Stimulated activated CD4-positive, alpha-beta T cell treated with anti-CD3 and anti-CD28 coated beads, Interleukin-2, amount 100 ng/mL, for 4 hours (primary cell): ENCODE data around the gene HCN3.
"Not testable (repeated sequence)": the region's sequence is repeated elsewhere in the genome, so short reads cannot be mapped to it uniquely, and the experiment has no call there.

Experiments used
- DNase-seq: peaks from one replicate; pipeline ENCODE4 v3.0.0-alpha.2; 2020; ENCODE audit warnings: low read depth

HCN3 gene

GRCh38 chr1:155284476-155284875 lies 7.2 kb downstream of the HCN3 start:
- no peak for DNase-seq

- DNase-seq, result no peak
These were observed 7.8 kb downstream of the HCN3 start for GRCh38 chr1:155285063-155285462.

- DNase-seq, result no peak
These were observed 8.4 kb downstream of the HCN3 start for GRCh38 chr1:155285631-155286044.

- no peak for DNase-seq
These were observed 9.3 kb downstream of the HCN3 start for GRCh38 chr1:155286544-155286943.

- DNase-seq, result no peak
These were observed 10.8 kb downstream of the HCN3 start for GRCh38 chr1:155287987-155288543.

GRCh38 chr1:155291006-155291405 lies 13.7 kb downstream of the HCN3 start:
- not testable (repeated sequence) for DNase-seq

GRCh38 chr1:155293086-155293749 lies 16.0 kb downstream of the HCN3 start:
- DNase-seq, result no peak

- DNase-seq, result no peak
These were observed 17.4 kb downstream of the HCN3 start for GRCh38 chr1:155294520-155295182.

GRCh38 chr1:155295183-155295941 lies 18.1 kb downstream of the HCN3 start:
- no peak for DNase-seq

GRCh38 chr1:155295942-155296267 lies 18.6 kb downstream of the HCN3 start:
- no peak for DNase-seq

- DNase-seq, result no peak
These were observed 19.4 kb downstream of the HCN3 start for GRCh38 chr1:155296661-155297060.

- no peak for DNase-seq
These were observed 20.1 kb downstream of the HCN3 start for GRCh38 chr1:155297384-155297783.

- no peak for DNase-seq
These were observed 22.8 kb downstream of the HCN3 start for GRCh38 chr1:155300024-155300423.

GRCh38 chr1:155300553-155301329 lies 23.5 kb downstream of the HCN3 start:
- DNase-seq, result no peak

GRCh38 chr1:155301342-155301841 lies 24.1 kb downstream of the HCN3 start, which contains the start of gene PKLR:
Gene PKLR, minus strand, starts transcription at chr1:155301438. Its CDS starts 43 bp downstream, at chr1:155301395.
- no peak for DNase-seq

- DNase-seq, result no peak
These were observed 27.3 kb downstream of the HCN3 start for GRCh38 chr1:155304558-155305063.

GRCh38 chr1:155305881-155306391 lies 28.7 kb downstream of the HCN3 start:
- DNase-seq, result no peak

- no peak for DNase-seq
These were observed 30.0 kb downstream of the HCN3 start for GRCh38 chr1:155307247-155307740.

- peak; percentile 96 for DNase-seq
These were observed 31.5 kb downstream of the HCN3 start, which contains the start of gene FDPS for GRCh38 chr1:155308493-155309422. Gene FDPS, plus strand, starts transcription at chr1:155308866. Its CDS starts 924 bp downstream, at chr1:155309790.
